T-helper 1 cell treated with Interleukin-12 subunit alpha and Interleukin-12 subunit beta and Interleukin-4 antibody, amounts not matched to agents 30 μg/mL and 1 μg/mL, for 36 hours (primary cell): ENCODE measurements around the gene AIFM3.

Source experiments
- H3K27ac Mint-ChIP-seq: one replicate; pipeline ENCODE4 v1.8.0; 2021; ENCODE audit warnings: mild to moderate bottlenecking, mixed read lengths
- H3K27me3 Mint-ChIP-seq: one replicate; pipeline ENCODE4 v1.8.0; 2021; ENCODE audit warnings: low read depth, mixed read lengths
- H3K36me3 Mint-ChIP-seq: one replicate; pipeline ENCODE4 v1.8.0; 2021; ENCODE audit warnings: low read depth, mixed read lengths
- H3K4me1 Mint-ChIP-seq: one replicate; pipeline ENCODE4 v1.8.0; 2021; ENCODE audit warnings: low read depth, mixed read lengths
- H3K4me3 Mint-ChIP-seq: one replicate; pipeline ENCODE4 v1.8.0; 2021; ENCODE audit warnings: mild to moderate bottlenecking, moderate library complexity, mixed read lengths
- H3K9me3 Mint-ChIP-seq: one replicate; pipeline ENCODE4 v1.8.0; 2021; ENCODE audit warnings: mixed read lengths

Gene AIFM3

DNA sequence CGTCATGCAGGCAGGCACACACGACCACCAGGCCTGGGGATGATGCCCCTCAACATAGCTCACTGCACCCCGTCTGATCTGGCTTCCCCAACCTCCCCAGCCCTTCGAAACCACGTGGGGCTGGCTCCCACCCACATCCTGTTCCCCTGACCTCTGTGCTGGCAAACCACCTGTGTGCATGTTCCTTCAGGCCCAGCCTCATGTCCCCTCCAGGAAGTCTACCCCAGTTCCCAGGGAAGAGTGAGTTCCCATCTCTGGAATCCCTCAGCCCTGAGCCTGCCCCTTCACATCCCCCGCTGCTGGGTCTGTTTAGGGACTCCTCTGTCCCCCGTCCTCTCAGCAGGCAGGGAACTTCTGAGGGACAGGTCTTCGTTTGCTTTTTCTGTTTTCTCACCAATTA lies 58.2 kb downstream of the AIFM3 start:
- H3K27me3 Mint-ChIP-seq, result peaks cover 4% of the 10 kb centered on the region
- H3K36me3 Mint-ChIP-seq, result no peaks in the 10 kb centered on the region
- H3K9me3 Mint-ChIP-seq, result no peaks in the 10 kb centered on the region
- H3K4me1 Mint-ChIP-seq, result peaks cover 8% of the 10 kb centered on the region
- peak overlapping the region; percentile 31 for H3K4me3 Mint-ChIP-seq
- peak overlapping the region; percentile 55 for H3K27ac Mint-ChIP-seq

DNA sequence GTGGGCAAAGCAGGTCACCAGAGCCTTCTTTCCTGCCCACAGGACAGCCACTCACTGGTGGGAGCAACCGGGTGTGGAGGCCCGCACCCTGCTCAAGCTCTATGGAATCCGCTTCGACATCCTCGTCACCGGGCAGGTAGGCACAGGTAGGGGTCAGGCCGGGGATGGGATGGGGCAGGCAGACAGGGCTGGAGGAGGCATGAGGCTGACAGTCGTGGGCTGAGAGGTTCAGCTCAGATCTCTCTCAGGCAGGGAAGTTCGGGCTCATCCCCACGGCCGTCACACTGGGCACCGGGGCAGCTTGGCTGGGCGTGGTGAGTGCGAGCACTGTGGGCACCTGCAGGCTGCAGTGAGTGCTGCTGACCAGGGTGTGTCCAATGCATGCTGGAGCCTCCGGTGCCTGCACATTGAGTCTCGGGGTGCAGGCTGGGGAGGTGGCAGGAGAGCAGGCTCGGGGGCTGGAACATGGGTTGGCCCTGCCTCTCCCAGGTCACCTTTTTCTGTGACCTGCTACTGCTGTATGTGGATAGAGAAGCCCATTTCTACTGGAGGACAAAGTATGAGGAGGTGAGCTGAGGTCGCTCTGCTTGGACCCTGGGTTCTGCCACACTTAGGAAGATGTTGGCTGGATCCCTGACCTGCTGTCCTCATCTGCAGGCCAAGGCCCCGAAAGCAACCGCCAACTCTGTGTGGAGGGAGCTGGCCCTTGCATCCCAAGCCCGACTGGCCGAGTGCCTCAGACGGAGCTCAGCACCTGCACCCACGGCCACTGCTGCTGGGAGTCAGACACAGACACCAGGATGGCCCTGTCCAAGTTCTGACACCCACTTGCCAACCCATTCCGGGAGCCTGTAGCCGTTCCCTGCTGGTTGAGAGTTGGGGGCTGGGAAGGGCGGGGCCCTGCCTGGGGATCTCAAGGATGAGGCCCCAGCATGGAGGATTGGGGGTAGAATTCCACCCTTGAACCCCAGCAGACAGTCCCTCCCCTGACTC lies 59.0 kb downstream of the AIFM3 start:
- Mint-ChIP-seq H3K9me3 (no peaks in the 10 kb centered on the region), H3K36me3 (no peaks in the 10 kb centered on the region), H3K4me3 (no peak overlapping the region), H3K4me1 (peaks cover 8% of the 10 kb centered on the region), H3K27me3 (peaks cover 11% of the 10 kb centered on the region), H3K27ac (no peak overlapping the region)

DNA sequence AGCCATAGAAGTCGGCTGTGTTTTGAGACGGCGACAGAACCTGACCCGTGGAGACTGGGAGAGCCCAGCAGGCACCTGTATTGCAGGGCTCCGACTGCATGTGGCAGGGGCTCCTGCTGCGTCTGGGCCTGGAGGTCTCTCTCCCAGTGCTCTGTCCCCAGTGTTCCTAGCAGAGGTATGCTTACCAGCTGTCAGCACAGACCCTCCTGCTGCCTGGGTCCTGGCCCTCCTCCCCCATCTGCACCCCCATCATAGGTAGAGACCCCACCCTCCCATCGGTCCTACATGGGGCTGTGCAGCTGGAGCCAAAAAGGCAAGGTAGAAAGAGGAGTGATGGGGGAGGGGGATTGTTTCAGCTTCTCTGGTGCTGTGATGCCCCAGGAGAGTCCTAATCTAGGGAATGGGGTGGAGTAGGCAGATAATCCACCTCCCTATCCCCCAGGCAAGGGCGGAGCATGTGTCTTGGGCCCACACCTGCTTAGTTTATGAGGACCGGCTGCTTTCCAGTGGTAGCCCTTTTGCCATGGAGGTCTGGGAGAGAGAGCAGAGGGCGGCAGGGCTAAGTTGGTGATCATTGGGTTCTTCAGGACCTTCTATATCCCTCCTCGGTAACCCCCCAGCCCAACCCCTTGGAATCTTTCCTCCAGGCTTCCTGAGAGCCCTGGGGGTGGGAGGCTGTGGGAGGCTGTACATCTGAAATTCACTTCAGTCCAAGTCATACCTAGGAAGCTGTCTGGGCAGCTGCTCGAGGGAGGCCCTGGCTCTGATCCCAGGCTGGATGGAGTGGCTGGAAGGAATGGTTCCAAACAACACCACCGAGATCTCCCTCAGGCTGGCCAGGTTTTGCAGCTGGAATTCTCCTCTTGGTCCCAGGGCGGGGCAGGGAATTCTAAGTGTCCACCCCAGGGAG lies 60.0 kb downstream of the AIFM3 start:
- Mint-ChIP-seq H3K4me1 (peaks cover 8% of the 10 kb centered on the region), H3K36me3 (no peaks in the 10 kb centered on the region), H3K27me3 (peaks cover 14% of the 10 kb centered on the region), H3K9me3 (no peaks in the 10 kb centered on the region), H3K27ac (no peak overlapping the region), H3K4me3 (no peak overlapping the region)

DNA sequence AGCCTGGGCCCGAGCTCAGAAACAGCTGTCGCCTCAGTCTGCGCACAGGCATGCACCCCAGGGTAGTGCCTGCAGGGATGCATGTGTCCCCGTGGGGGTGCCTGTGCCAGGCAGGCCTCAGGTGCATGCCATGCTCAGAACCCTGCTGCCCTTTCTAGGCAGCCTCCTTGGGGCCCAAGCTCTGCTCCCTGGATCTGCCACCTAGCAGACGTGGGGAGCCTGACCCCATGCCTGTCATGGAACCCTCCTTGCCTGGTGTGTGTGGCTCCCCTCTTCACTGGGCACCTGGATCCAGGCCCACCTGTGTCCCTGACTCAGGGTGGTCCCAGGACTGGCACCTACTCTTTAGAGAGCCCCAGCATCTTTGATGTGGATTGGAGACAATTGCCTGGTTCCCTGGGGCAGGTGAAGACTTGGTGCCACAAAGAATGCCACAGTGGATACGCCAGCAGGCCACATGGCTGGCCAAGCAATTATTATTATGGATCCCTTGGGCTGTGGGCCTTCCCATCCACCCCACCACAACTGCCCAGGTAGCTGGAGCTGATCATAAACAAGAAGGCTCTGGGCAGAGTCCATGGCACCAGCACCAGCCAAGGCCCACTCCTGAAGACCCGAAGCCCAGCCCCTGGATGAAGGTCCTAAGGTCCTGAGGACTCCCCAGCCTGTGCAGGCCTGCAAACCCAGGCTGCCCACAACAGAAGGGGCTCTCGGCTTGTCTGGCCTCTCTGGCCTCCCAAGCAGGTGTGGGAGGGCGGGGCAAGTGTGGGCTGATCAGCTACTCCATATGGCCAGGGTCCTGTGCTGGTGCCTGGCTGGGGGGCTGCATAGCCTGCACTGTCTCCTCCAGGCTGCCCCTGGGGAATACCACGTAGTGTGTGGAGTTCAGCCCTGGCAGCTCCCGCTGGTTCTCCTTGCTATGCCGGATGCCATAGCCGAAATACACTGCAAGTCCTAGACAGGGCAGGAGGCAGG lies 61.5 kb downstream of the AIFM3 start:
- H3K27ac Mint-ChIP-seq, result no peak overlapping the region
- no peaks in the 10 kb centered on the region for H3K9me3 Mint-ChIP-seq
- peaks cover 24% of the 10 kb centered on the region for H3K27me3 Mint-ChIP-seq

DNA sequence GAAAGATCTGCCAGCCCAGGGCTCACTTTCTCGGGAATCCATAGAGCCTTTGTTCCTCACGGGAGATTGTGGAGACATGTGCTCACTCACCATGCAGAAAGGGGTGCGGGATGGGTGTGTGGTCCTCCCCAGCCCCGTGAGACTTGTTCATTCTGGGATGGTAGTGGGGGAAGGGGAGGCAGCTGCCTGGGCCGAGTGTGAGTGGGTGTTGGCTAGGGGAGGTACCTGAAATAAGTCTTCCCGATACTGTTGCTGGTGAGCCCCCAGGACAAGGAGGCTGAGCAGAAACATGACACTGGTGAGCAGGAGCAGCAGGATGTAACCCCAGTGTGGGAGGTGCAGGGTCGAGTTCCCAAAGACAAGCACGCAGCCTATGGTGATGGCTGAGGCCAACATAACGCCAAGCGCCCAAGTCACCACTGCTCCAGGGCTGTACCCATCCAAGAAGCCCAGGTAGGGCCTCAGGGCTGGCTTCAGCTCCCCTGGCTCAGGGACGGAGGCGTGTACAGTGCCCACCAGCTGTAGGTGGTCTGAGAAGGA lies 62.5 kb downstream of the AIFM3 start:
- H3K9me3 Mint-ChIP-seq, result no peaks in the 10 kb centered on the region
- H3K4me1 Mint-ChIP-seq, result peaks cover 13% of the 10 kb centered on the region
- H3K27ac Mint-ChIP-seq, result no peak overlapping the region
- H3K36me3 Mint-ChIP-seq, result no peaks in the 10 kb centered on the region
- no peak overlapping the region for H3K4me3 Mint-ChIP-seq
- H3K27me3 Mint-ChIP-seq, result peaks cover 32% of the 10 kb centered on the region

More for the DNA sequence above, 61.5 kb downstream of the AIFM3 start:
- peaks cover 9% of the 10 kb centered on the region for H3K4me1 Mint-ChIP-seq
- H3K4me3 Mint-ChIP-seq, result no peak overlapping the region
- H3K36me3 Mint-ChIP-seq, result no peaks in the 10 kb centered on the region

DNA sequence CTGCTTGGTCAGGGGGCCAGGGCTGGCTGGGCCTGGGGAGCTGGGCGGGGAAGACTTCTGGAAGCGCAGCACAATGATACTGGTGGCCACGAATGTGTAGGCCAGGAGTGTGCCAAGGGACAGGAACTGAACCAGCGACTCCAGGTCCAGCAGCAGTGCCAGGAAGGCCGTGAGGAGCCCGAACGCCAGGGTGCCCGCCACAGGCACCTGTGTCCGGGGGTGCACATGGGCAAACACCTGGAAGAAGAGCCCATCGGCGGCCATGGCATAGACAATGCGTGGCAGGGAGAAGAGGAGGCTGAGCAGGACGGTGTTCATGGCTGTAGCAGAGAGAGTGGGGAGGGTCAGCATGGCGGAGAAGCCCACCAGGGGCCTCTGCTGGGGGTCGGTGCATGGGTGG lies 63.0 kb downstream of the AIFM3 start:
- no peaks in the 10 kb centered on the region for H3K9me3 Mint-ChIP-seq
- no peak overlapping the region for H3K27ac Mint-ChIP-seq
- H3K4me1 Mint-ChIP-seq, result peaks cover 12% of the 10 kb centered on the region
- no peaks in the 10 kb centered on the region for H3K36me3 Mint-ChIP-seq
- H3K4me3 Mint-ChIP-seq, result no peak overlapping the region
- peaks cover 34% of the 10 kb centered on the region for H3K27me3 Mint-ChIP-seq
